HG03103 (cell line): ENCODE data around the gene CXCL10.

Source experiments
- ATAC-seq: cut with Tn5 transposase; IDR thresholded peaks from one replicate; pipeline ENCODE4 v1.9.1; 2021; ENCODE audit warnings: low read depth; ENCODE audit not compliant: unreplicated experiment

The CXCL10 gene

DNA sequence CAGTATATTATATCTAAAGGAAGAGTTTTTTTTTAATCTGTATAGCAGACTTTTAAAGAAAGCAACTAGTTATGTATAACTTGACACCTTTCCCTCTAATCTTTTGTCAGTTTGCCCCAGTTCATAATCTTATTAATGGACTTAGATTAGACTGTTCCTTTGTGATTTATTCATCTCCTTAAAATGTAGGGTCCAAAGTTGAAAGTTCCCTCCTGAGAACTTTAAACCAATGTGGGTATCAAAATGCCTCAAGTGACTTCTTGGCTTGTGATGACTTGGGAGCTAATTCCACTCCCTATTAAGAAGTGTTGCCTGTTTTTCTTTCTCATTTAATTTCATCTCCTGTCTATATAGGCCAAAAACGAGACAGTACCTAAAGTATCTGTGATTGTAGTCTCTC is 26.2 kb downstream of the CXCL10 start:
- no peak for ATAC-seq

DNA sequence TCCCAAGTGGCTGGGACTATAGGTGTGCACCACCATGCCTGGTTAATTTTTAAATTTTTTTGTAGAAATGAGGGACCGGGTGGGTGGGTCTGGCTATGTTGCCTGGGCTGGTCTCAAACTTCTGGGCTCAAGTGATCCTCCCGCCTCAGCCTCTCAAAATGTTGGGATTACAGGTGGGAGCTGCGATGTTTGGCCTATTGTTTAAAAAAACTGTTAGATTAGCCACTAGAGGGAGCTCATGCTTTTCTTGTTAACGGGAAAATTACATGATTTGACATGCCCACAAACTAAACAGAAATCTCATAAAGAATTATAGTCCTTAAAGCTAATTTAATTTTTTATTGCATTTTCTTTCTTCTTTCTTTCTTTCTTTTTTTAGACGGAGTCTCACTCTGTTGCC is 27.6 kb downstream of the CXCL10 start:
- ATAC-seq, result no peak

DNA sequence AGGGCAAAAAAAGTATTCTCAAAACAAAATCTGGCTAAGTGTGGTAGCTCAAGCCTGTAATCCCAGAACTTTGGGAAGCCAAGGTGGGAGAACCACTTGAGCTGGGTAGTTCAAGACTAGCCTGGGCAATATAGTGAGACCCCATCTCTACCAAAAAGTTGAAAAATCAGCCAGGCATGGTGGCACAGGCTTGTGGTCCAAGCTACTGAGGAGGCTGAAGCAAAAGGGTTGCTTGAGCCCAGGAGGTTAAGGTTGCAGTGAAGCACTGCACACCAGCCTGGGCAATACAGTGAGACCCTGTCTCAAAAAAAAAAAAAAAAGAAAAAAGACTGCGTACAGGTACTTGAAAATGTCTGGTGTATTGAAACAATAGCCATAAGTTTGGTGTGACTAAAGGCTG is 30.8 kb downstream of the CXCL10 start:
- ATAC-seq, result no peak

DNA sequence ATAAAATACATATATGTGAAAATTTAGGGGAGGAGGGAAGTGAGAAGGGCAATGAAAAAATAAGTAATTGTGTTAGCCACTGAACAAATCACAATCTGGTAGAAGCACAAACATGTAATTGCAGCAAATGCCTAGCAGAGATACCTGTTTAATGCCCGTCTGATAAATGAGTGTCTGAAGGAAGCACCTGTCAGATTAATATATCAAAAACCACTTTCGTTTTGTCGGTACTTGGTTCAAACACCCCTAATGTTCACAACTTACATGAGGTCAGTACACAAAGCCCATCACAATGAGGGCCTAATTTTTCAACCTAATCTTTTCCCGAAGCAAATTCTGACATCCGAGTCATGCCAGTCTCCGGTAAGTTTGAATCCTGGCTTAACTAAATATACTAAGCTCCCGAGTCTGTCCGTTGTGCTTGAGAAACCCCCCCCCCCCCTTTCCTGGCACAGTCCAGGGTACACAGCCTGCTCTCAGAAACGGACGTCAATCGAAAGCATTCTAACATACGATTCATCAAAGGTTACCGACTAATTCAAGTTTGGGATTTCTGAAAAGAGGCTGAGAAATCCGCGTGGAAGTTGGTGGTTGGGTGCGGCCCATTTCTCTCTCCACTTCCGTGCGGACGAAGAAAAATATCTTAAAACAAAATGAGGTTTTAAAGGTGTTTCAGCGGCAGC is 33.3 kb downstream of the CXCL10 start:
- ATAC-seq, result no peak

DNA sequence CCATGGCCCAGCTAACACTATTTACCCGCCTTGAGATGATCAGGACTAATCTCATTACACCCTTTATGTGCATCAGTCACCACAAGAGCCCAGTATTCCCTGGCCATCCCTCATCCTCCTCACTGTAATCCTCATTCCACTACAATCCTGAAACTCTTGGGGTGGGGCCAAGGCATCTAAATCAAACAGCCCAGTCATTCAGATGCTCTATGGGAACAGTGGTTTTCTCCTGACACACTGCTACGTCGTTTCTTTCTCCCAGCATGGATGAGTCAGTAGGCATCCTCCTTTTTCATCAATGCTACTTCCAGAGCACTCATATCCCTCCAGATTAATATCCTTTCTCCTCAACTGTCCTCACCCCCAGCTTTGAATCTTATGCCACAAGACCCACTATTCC is 38.2 kb downstream of the CXCL10 start:
- ATAC-seq, result no peak

DNA sequence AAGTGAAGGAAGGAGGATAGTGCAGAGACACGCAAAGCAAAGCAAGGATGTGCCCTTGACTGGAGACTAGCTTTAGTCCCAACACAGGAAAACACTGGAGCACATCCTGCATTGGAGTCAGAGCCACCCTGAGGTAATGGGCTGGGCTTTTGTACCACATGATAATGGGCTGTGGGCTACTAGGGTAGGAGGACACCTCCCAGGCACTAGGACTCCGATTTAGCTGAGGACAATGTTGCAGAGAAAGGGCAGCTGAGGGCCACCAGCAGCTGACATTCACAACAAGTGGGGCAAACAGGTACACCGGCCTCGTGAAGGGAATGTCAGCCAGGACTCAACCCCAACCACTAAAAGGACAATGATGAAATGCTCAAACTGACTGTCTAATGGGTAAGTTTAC is 42.7 kb downstream of the CXCL10 start:
- no peak for ATAC-seq

DNA sequence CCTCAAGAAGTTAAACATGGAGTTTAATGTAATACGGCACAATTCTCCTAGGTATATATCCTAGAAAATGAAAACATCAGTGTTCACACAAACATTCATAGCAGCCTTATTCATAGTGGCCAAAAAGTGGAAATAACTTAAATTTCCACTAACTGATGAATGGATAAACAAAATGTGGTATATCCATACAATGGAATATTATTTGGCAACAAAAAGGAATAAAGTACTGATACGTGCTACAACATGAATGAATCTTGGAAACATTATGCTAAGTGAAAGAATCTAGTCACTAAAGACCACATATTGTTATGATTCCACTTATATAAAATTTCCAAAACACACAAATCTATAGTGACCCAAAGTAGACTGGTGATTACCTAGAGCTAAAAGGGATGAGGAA is 47.1 kb downstream of the CXCL10 start:
- no peak for ATAC-seq

DNA sequence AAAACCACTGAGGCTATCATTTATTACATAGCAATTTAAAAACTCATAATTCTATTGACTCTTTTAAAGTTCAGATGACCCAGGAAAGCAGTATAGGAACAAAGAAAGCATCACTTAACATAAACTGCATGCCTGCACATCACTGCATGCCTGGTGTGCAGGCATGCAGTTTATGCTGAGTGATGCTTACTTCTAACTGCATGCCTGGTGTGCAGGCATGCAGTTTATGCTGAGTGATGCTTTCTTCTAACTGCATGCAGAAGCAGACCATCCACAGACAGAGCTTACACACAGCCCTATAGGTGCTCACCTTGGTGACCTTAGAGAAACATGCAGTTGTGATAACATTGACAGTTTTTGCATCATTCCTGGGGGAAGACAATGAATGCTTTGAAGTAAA is 49.5 kb downstream of the CXCL10 start:
- no peak for ATAC-seq
